GM21390 (cell line): ENCODE results near the gene ACOT7.

ENCODE experiments used
- ATAC-seq: cut with Tn5 transposase; IDR thresholded peaks from one replicate; pipeline ENCODE4 v1.9.1; 2021; ENCODE audit not compliant: unreplicated experiment

Gene ACOT7

DNA sequence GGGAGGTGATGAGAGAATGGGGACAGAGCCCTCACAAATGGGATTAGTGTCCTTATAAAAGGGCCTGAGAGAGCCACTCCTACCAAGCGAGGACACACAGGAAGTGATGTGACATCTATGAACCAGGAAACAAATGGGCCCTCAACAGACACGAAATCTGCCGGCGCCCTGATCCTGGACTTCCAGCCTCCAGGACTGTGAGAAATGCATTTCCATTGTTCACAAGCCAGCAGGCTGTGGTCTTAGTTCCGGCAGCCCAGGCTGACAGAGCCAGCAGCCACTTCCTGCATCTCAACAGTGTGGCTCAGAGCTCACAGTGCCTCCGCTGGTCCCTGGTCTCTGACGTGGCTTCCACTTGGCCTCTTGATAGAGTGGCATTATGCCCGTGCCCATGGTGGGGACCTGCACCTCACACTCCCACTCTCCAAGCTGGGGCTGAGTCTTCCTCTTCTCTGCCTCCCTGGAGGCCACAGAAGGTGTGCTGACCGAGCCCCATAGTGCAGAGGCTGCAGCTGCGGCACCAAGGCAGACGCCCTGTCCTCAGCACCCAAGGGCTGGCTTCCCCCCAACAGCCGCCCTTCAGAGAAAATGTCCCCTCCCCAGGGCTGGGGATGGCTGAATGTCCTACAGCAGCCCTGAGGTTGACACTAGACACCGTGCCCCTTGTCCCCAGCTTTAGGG lies 44.9 kb downstream of the ACOT7 start:
- no peak for ATAC-seq

- no peak for ATAC-seq
Measured at GRCh38 chr1:6347641-6348487, 45.7 kb downstream of the ACOT7 start.

GRCh38 chr1:6345460-6345859 lies 48.1 kb downstream of the ACOT7 start:
- no peak for ATAC-seq

DNA sequence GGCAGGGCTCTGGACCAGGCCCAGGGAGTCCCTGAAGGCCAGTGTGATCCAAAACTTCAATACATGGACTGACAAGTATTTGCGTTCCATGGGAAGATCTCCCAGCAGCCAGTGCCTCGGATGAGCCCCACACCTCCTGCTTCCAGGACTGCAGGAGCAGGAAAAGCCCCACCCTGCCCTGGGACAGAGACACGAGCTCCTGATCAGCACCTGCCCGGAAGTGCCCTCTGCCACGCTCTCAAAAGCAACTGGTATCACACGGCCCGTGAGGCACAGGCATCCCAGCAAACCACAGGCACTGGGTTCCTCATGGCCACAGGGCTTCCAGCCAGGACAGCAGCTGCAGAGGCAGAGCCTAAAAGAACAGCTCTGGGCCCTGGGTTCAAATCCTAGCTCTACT lies 48.6 kb downstream of the ACOT7 start:
- no peak for ATAC-seq

DNA sequence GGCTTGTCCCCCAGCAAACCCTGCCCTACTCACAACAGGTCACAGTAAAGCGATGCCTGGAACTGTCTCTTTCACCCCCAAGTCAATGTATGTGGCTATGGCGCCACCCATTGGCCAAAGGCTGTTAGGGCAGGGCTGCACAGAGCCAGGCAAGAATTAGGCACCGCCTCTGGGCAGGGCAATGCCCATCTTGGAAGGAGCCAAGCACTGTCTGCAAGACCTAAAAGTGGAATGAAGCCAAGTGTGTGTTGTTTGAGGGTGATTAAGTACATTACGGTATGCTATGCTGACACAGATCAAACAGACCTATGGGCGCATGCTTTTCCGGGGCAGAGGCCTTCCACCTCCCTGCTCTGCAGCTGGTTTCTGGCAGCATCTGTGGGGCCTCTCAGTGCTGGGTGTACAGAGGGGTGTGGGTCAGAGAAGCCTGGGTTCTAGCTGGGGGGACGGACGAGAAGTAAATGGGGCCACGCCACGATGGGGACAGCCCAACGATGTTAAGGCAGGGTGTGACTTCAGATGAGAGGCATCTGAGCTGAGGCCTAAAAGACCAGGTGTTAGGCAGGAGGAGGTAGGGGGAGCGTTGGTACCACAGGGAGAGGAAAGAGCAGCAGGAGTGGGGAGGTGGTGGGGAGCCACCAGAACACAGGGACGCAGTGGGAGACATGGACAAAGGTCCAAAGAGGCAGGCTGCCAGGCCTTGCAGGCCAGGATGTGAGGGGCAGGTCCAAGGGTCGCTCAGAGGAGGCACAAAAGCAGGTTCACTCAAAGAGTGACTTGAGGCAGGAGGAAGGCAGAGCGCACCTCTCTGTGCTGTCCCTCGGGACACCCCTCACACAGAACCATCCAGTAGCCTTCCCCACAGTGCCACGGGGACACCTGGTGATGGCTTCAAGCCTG lies 49.8 kb downstream of the ACOT7 start:
- peak; percentile 53 for ATAC-seq

DNA sequence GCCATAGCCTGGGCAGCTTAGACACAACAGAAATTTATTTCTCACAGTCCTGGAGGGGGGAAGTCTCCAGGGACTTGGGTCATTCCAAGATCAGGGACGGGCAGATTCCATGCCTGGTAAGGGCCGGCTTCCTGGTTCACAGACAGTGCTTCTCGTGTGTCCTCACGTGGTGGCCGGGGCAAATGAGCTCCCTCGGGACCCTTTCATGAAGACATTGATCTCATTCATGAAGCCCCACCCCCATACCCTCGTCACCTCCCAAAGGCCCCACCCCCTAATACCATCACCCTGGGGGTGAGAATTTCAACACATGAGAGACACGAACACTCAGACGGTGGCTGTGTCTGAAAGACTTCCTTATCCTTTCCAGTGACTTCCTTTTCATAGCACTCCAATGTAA lies 51.5 kb downstream of the ACOT7 start:
- no peak for ATAC-seq

DNA sequence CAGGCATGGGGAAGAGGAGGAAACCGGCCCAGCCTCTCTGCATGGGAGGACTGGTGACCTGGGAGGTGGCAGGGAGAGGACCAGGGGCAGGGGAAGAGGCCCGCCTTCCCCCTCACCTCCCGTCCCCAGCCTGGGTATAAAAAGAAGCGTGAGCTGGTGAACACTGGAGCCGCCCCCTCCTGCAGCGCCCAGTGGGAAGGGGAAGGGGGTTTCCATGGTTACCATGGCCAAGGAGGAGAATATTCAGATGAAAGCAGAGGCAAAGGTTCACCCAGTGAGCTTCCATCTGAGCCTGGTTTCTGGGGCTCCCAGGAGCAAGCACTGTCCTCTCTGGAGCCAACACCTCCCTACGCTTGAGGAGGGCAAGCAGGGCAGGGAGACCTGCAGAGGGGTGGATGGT lies 54.9 kb downstream of the ACOT7 start:
- ATAC-seq, result no peak

- no peak for ATAC-seq
Measured at GRCh38 chr1:6336776-6337622, 56.6 kb downstream of the ACOT7 start.

DNA sequence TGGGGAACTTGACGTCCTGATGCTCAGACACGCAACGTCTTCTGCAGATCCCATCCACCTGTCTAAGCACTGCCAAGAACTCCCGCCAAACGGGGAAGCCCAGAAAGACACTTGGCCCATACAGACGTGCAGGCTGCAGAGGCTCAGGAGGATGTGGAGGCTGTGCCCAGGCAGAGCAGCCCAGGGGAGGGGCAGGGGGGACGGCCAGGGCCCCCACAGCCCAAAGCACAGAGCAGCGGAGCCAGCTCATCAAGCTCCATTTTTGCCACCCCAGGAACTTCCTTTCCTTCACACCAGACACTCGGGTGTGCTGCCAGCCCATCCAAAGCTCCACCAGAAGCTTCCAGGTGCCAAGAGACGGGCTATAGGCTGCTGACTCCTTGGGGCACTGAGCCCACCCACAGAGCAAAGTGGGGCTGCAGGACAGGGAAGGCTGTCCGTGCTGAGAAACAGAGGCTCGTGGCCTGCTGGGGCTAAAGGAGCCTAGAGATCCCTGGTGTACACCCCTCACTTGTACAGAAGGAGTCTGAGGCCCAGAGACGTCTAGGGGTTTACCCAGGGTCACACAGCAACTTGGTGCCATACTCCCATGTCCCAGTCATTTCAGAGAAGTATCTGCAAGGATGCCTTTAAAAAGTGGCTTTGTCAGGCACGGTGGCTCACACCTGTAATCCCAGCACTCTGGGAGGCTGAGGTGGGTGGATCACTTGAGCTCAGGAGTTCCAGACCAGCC lies 59.1 kb downstream of the ACOT7 start:
- ATAC-seq, result no peak

- no peak for ATAC-seq
Measured at GRCh38 chr1:6332821-6333220, 60.7 kb downstream of the ACOT7 start.

DNA sequence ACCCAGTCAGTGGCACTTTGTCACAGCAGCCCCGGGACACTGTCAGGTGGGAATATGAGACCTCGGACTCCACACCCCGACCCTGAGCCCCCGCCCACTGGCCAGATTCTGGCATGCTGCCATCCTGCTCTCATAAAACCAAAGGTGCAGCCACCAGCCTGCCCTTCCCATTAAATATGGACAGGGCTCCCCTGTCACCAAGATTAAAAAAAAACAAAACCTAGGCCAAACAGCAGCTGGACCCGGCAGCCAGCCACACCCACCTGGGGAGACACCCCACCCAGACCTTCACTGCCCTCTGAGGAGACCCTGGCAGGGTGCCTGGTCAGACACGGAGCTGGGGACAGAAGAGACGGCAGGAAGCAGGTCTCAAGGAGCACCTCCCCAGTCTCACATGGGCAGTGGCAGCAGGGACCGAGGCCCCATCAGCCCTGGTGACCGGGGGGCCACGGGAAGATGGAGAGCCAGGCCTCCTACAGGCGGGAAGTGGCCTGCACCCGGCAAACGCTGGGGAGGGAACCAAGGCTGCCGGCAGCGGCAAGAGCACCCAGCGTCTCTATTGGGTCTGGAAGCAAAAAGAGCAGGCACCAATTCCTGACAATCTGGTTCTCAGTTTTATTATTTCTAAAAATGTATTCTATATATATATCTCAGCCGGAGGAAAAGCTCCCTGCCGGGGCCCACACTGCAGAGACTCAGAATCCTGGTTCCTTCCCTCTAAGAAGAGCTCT lies 61.9 kb downstream of the ACOT7 start:
- ATAC-seq, result no peak

DNA sequence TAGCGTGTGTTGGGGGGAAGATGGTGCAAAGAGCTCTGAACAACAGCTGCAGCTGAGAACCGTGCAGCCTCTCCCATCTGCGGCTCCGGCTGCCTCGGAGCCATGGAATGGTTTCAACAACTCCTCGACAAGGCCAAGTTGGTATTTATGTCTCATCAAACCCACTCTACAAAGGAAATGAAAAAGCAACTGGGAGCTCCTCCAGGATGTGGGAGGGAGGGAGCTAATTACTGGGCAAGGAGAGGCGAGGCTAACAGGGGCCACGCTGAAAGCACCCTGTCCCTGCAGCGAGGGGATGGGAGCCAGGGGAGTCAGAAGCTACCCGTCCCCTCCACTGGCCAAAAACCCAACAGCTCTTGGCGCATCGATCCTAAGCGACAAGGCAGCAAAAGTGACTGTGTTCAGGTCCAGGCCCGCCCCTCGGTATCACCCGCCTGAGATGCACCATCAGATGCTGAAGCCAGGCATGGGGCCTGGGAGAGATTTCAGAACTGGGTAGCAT lies 63.1 kb downstream of the ACOT7 start:
- ATAC-seq, result no peak

GRCh38 chr1:6329851-6330250 lies 63.7 kb downstream of the ACOT7 start:
- ATAC-seq, result no peak

DNA sequence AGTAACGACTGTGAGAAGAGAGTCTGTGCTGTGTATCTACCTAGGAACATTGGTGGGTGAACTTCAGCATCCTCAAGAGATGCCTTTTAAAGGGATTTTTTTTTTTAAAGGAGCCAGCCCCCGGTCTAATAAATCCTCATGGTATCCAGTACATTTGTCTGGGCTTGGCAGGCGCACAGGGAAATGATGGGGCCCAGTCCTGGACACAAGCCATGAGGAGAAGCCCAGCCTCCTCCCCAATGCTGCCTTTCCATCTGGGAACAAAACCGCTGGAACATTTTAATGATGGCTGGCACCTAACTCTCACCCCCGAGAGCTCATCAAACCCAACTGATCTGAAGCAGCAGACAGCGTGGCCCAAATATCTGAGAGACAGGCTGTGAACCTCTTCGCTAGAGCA lies 64.2 kb downstream of the ACOT7 start:
- no peak for ATAC-seq

- ATAC-seq, result no peak
Measured at GRCh38 chr1:6328696-6329095, 64.9 kb downstream of the ACOT7 start.

DNA sequence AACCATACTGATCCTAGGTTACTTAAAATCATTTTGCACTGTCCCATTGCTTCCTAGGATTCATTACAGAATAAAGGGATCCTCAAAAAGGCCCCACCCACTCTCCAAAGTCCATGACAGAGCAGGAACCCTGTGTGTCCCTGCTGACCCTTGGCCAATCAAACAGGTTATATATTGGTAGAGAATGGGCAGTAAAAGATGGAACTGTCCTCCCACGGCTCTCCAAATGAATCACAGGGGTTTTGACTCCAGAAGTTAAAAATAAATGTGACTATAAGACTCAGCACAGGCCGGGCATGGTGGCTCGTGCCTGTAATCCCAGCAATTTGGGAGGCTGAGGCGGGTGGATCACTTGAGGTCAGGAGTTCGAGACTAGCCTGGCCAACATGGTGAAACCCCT lies 65.5 kb downstream of the ACOT7 start:
- ATAC-seq, result no peak

DNA sequence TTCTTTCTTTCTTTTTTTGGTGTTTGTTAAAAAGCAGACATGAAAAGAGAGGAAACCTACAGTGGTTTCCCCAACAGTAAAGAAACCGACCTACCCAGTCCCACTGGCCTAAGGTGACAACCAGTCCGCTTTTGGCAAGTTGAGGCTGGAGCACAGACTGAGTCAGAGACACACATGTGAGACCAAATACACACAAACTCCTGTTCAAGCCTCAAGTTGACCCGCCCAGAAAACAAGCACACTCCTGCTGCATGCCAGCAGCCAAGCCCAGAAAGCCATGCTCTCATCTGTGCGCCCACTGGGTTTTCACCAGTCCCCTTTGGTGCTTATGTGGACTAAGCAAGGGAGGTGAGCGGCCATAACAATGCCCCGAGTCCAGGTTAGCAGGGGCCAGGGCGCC lies 68.1 kb downstream of the ACOT7 start:
- ATAC-seq, result no peak

DNA sequence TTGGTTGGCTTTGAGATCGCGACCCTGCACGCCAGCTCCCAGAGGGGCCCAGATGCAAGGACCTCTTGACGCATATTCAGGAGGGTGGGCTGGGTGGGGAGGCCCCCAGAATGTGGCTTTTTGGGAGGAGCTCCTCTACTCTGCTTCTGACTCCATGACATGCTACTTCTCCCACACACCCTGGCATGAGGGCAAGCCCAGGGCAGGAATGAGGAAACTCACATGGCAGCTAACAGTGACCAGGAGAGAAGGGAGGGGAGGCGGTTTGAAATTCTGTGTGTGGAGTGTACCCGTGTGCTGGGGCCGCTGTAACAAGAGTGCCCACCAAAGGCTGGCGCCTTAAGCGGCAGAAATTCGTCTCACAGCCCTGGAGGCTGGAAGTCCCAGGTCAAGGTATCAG lies 71.4 kb downstream of the ACOT7 start:
- ATAC-seq, result no peak

- ATAC-seq, result no peak
Measured at GRCh38 chr1:6321205-6321604, 72.4 kb downstream of the ACOT7 start.
